ENCODE measurements around the gene HSD17B4.

DNA sequence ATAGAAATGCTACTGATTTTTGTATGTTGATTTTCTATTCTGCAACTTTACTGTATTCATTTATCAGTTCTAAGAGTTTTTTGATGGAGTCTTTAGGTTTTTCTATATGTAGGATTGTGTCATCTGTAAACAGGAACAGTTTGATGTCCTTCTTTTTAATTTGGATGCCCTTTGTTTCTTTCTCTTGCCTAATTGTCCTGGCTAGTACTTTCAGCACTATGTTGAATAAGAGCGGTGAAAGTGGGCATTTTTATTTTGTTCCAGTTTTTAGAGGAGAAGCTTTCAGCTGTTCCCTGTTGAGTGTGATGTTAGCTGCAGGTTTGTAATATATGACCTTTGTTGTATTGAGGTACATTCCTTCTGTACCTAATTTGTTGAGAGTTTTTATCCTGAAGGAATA lies 13.3 kb downstream of the HSD17B4 start:
- TF ChIP-seq, protein P1, sequence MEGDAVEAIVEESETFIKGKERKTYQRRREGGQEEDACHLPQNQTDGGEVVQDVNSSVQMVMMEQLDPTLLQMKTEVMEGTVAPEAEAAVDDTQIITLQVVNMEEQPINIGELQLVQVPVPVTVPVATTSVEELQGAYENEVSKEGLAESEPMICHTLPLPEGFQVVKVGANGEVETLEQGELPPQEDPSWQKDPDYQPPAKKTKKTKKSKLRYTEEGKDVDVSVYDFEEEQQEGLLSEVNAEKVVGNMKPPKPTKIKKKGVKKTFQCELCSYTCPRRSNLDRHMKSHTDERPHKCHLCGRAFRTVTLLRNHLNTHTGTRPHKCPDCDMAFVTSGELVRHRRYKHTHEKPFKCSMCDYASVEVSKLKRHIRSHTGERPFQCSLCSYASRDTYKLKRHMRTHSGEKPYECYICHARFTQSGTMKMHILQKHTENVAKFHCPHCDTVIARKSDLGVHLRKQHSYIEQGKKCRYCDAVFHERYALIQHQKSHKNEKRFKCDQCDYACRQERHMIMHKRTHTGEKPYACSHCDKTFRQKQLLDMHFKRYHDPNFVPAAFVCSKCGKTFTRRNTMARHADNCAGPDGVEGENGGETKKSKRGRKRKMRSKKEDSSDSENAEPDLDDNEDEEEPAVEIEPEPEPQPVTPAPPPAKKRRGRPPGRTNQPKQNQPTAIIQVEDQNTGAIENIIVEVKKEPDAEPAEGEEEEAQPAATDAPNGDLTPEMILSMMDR (IDR thresholded peaks at IDR 0.05) = no peak
- TF ChIP-seq POLR2A (IDR thresholded peaks at IDR 0.05) = no peak

Data from adrenal gland (tissue), 5 donors.